Small intestine (tissue), 7 donors: Measurements from ENCODE around the gene PDE10A. TPM values are rescaled to one million over a fixed set of nuclear protein-coding genes. Genes with fewer than 3 reads are reported as not detected.

Experiments used
- DNase-seq, 2 donors: peaks; one replicate each; pipeline versions ENCODE4 v3.0.0 to v3.0.0-alpha.2; 2013
- FAIRE-seq: peaks from 2 replicates; lab custom pipeline; 2012; peaks lifted over from hg19 to GRCh38; lab: Jason Lieb, UNC
- H3K27ac ChIP-seq, 3 donors: one replicate each; pipeline ENCODE4 v1.5.1; 2013; ENCODE audit warnings: low read length in 2 of 3, mild to moderate bottlenecking in 2 of 3, control low read depth in 1 of 3, inconsistent platforms in 1 of 3, low read depth in 1 of 3, moderate library complexity in 1 of 3
- H3K27me3 ChIP-seq, 3 donors: one replicate each; pipeline ENCODE4 v1.6.1; 2013; ENCODE audit warnings: low read length in 3 of 3, inconsistent platforms in 1 of 3; ENCODE audit not compliant: control insufficient read depth in 3 of 3, insufficient read depth in 3 of 3
- H3K36me3 ChIP-seq, 3 donors: one replicate each; pipeline ENCODE4 v1.6.1; 2013; ENCODE audit warnings: low read length in 3 of 3, inconsistent platforms in 1 of 3, low read depth in 1 of 3, mild to moderate bottlenecking in 1 of 3, moderate library complexity in 1 of 3; ENCODE audit not compliant: control insufficient read depth in 3 of 3, insufficient read depth in 2 of 3
- H3K4me1 ChIP-seq, 3 donors: one replicate each; pipeline ENCODE4 v1.6.1; 2013; ENCODE audit warnings: low read length in 2 of 3, inconsistent platforms in 1 of 3, low read depth in 1 of 3, mild to moderate bottlenecking in 1 of 3, moderate library complexity in 1 of 3; ENCODE audit not compliant: control insufficient read depth in 3 of 3, insufficient read depth in 2 of 3
- H3K4me3 ChIP-seq, 3 donors: one replicate each; pipeline ENCODE4 v1.5.1; 2013; ENCODE audit warnings: low read length in 3 of 3, control low read depth in 1 of 3, inconsistent platforms in 1 of 3, low read depth in 1 of 3, mild to moderate bottlenecking in 1 of 3, moderate library complexity in 1 of 3
- H3K9me3 ChIP-seq, 2 donors: one replicate each; pipeline ENCODE4 v1.6.1; 2013; ENCODE audit warnings: low read depth in 1 of 2, low read length in 1 of 2; ENCODE audit not compliant: control insufficient read depth in 2 of 2, insufficient read depth in 1 of 2
- WGBS, 3 donors: extraction: QIAGEN DNeasy Blood & Tissue Kit; methylation state at CpG; one replicate each; pipeline ENCODE4 v1.1.7; 2013; 5-methylcytosine and 5-hydroxymethylcytosine counted together
- polyA plus RNA-seq, 4 donors: library from polyadenylated mRNA; stranded (reverse) in 3 of 4; unstranded in 1 of 4; fragments of 200-250 nt in 3 of 4; fragments of 120-200 nt in 1 of 4; gene quantifications; one replicate each; pipeline versions ENCODE4 v1.2.1 to v1.2.3, GENCODE V29; 2013
- donor health status: healthy with polysubstance abuse.
- donor health status: control.
- donor health status: control.
- donor health status: Bipolar disorder and iron deficiency.
- donor health status: healthy.

Gene PDE10A
- polyA plus RNA-seq, 4 donors: 0.22 to 2.0 (median 0.90) TPM

DNA sequence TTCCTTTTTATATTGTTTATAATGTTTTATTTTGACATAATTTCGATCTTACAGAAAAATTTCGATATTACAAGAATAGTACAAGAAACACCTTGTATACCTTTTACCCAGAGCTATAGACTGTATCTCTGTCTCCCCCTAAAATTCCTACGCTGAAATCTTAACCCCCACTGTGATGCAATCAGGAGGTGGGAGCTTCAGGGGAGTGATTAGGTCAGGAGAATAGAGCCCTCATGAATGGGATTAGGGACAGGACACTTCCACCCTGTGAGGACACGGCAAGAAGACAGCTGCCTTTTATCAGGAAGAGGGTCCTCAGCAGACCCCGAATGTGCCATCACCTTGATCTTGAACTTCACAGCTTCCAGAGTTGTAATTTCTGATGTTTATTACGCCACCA is 204.9 kb downstream of the PDE10A start:
- 79 to 82% (median 80%) methylated on average over 6 of the region's 6 CpGs for WGBS, 3 donors
- Histone ChIP-seq H3K4me1 (no peaks in the 10 kb centered on the region), H3K36me3 (no peaks in the 10 kb centered on the region), H3K27me3 (no peaks in the 10 kb centered on the region), H3K27ac (no peak overlapping the region), H3K9me3 (no peaks in the 10 kb centered on the region), H3K4me3 (no peak overlapping the region)
- no peak for FAIRE-seq
- no peak for DNase-seq

GRCh38 chr6:165456286-165456685 is 206.8 kb downstream of the PDE10A start:
- WGBS, 3 donors: 30 to 51% (median 47%) methylated on average over 3 of the region's 3 CpGs
- H3K27ac ChIP-seq: no peak overlapping the region
- no peaks in the 10 kb centered on the region for H3K27me3 ChIP-seq
- DNase-seq (no peak), FAIRE-seq (no peak)
- no peaks in the 10 kb centered on the region for H3K4me1 ChIP-seq
- no peaks in the 10 kb centered on the region for H3K36me3 ChIP-seq
- no peaks in the 10 kb centered on the region for H3K9me3 ChIP-seq
- no peak overlapping the region for H3K4me3 ChIP-seq

GRCh38 chr6:165455488-165455887 is 207.6 kb downstream of the PDE10A start:
- WGBS, 3 donors: 80 to 87% (median 83%) methylated on average over 3 of the region's 3 CpGs
- Histone ChIP-seq H3K9me3 (no peaks in the 10 kb centered on the region), H3K36me3 (no peaks in the 10 kb centered on the region), H3K27ac (no peak overlapping the region), H3K4me1 (no peaks in the 10 kb centered on the region), H3K27me3 (no peaks in the 10 kb centered on the region), H3K4me3 (no peak overlapping the region)
- no peak for DNase-seq
- no peak for FAIRE-seq

DNA sequence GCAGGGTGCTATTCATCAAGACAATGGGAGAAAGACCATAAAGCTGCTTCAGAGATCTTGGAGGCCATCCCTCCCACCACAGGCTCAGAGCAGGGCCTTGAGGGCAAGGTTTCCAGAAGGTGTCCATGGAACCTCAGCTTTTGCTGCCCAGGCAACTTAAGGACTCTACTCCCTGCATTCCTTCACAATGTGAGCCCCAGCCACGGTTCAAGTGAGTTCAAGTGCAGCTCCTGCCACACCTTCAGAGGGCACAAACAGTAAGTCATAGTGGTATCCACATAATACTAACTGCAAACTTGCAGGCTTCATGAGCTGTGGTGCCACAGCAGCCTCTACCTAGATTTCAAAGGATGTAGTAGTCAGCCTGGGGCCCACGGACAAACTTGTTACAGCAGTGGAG is 209.6 kb downstream of the PDE10A start:
- DNase-seq (no peak), FAIRE-seq (no peak)
- H3K36me3 ChIP-seq: no peaks in the 10 kb centered on the region

DNA sequence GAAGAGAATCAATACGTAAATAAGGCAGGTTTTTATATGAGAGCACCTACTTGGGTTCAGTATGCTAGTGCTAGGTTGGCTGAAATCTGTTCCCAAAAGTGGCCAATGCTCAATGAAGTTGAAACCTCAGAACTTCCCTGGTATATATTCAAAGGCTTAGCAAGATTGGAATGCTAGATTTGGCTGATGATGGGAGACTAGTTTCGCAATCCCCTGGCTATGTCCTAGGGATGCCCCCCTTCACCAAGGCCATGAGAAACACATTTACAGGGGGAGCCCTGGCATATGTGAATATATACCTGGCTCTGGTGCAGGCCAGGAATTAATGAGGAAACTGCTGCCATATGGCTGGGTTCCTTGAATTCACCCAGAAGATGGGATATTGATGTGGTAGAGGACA is 211.2 kb downstream of the PDE10A start:
- DNase-seq (no peak), FAIRE-seq (no peak)
- Histone ChIP-seq H3K4me3 (no peak overlapping the region), H3K27me3 (no peaks in the 10 kb centered on the region), H3K27ac (no peak overlapping the region), H3K9me3 (no peaks in the 10 kb centered on the region), H3K36me3 (no peaks in the 10 kb centered on the region), H3K4me1 (no peaks in the 10 kb centered on the region)
- WGBS, 3 donors: 91 to 94% (median 91%) methylated on average over 2 of the region's 2 CpGs

More for the DNA sequence above, 209.6 kb downstream of the PDE10A start:
- Histone ChIP-seq H3K27ac (no peak overlapping the region), H3K9me3 (no peaks in the 10 kb centered on the region), H3K27me3 (no peaks in the 10 kb centered on the region), H3K4me1 (no peaks in the 10 kb centered on the region), H3K4me3 (no peak overlapping the region)
- 74 to 82% (median 78%) methylated on average over 2 of the region's 2 CpGs for WGBS, 3 donors

DNA sequence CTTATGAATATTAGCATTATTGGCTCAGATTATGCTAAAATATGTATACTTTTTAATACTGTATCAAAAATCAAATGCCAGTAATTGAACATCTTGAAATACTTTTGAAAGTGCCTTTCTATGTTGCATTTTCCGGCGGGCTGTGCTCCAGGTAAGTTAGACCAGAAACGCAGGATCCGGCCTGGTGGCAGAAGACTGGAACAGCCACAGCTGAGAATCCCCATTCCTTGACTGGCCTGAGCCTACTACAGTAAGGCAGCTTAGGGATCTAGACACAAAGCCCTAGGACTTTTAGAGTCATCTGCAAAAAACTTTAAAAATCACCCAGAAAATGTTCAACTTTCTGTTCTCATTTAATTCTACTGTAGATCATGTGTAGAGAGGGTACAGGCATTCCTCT is 214.8 kb downstream of the PDE10A start:
- peaks cover 3 to 5% of the 10 kb centered on the region in 2 donors for H3K9me3 ChIP-seq
- no peaks in the 10 kb centered on the region for H3K36me3 ChIP-seq
- no peaks in the 10 kb centered on the region for H3K4me1 ChIP-seq
- no peaks in the 10 kb centered on the region for H3K27me3 ChIP-seq
- no peak for FAIRE-seq
- 81 to 94% (median 93%) methylated on average over 4 of the region's 4 CpGs for WGBS, 3 donors
- no peak for DNase-seq
- H3K4me3 ChIP-seq: no peak overlapping the region
- no peak overlapping the region for H3K27ac ChIP-seq

- DNase-seq (no peak), FAIRE-seq (no peak)
- 82 to 91% (median 83%) methylated on average over 10 of the region's 10 CpGs for WGBS, 3 donors
- Histone ChIP-seq H3K9me3 (peaks cover 3 to 5% of the 10 kb centered on the region in 2 donors), H3K27ac (no peak overlapping the region), H3K4me3 (no peak overlapping the region), H3K27me3 (no peaks in the 10 kb centered on the region), H3K36me3 (no peaks in the 10 kb centered on the region), H3K4me1 (no peaks in the 10 kb centered on the region)
Measured at GRCh38 chr6:165447141-165447540, 215.9 kb downstream of the PDE10A start.

- H3K4me1 ChIP-seq: no peaks in the 10 kb centered on the region
- FAIRE-seq: no peak
- H3K27me3 ChIP-seq: no peaks in the 10 kb centered on the region
- no peak overlapping the region for H3K27ac ChIP-seq
- H3K36me3 ChIP-seq: peaks cover 0 to 1% (median 0%) of the 10 kb centered on the region in 3 donors
- no peak for DNase-seq
- H3K4me3 ChIP-seq: no peak overlapping the region
- H3K9me3 ChIP-seq: peaks cover 3 to 5% of the 10 kb centered on the region in 2 donors
Measured at GRCh38 chr6:165446331-165446730, 216.7 kb downstream of the PDE10A start.

GRCh38 chr6:165443462-165443861 is 219.6 kb downstream of the PDE10A start:
- no peak overlapping the region for H3K4me3 ChIP-seq
- FAIRE-seq: no peak
- no peaks in the 10 kb centered on the region for H3K27me3 ChIP-seq
- DNase-seq: no peak
- H3K9me3 ChIP-seq: peaks cover 3 to 5% of the 10 kb centered on the region in 2 donors
- no peak overlapping the region for H3K27ac ChIP-seq
- no peaks in the 10 kb centered on the region for H3K4me1 ChIP-seq
- H3K36me3 ChIP-seq: peaks cover 0 to 1% (median 0%) of the 10 kb centered on the region in 3 donors
- 90 to 96% (median 94%) methylated on average over 4 of the region's 4 CpGs for WGBS, 3 donors
